GM12878 (cell line): ENCODE measurements around the gene CFB.
"Not testable (repeated sequence)": the region's sequence is repeated elsewhere in the genome, so short reads cannot be mapped to it uniquely, and the experiment has no call there.

Experiments used
- ATF3 ChIP-seq: IDR thresholded peaks from 2 replicates; pipeline ENCODE4 v1.6.1; 2011; ENCODE audit warnings: low read depth, mild to moderate bottlenecking, low read length, moderate library complexity, borderline replicate concordance; ENCODE audit errors: extremely low read depth
- ATF7 ChIP-seq: fragments of 450-650 bp; IDR thresholded peaks from 2 replicates; pipeline ENCODE4 v1.6.1; 2016; ENCODE audit warnings: low read depth, mild to moderate bottlenecking
- CREB1 ChIP-seq: IDR thresholded peaks from 2 replicates; pipeline ENCODE4 v1.6.1; 2012; ENCODE audit warnings: low read depth, mild to moderate bottlenecking, inconsistent platforms
- CTCF ChIP-seq, 3 experiments: IDR thresholded peaks in 2 of 3; conservative IDR thresholded peaks in 1 of 3; 2 replicates each; pipeline ENCODE4 v1.5.1; 2011; ENCODE audit warnings: low read depth in 3 of 3, low read length in 3 of 3, mild to moderate bottlenecking in 3 of 3, control low read depth in 2 of 3, moderate library complexity in 2 of 3, inconsistent platforms in 1 of 3, mixed read lengths in 1 of 3; ENCODE audit not compliant: control insufficient read depth in 2 of 3, insufficient read depth in 1 of 3; ENCODE audit errors: extremely low read depth in 1 of 3
- DPF2 ChIP-seq: fragments of 450-650 bp; IDR thresholded peaks from 2 replicates; pipeline ENCODE4 v1.6.1; 2017; ENCODE audit warnings: mild to moderate bottlenecking
- EP300 ChIP-seq, 2 experiments: fragments of 150-350 bp in 1 of 2; IDR thresholded peaks; 2 replicates each; pipeline ENCODE4 v1.6.1; 2011 to 2012; ENCODE audit warnings: low read depth in 2 of 2, low read length in 2 of 2, borderline replicate concordance in 1 of 2, improper control_type of control experiment in 1 of 2, inconsistent platforms in 1 of 2; ENCODE audit not compliant: control insufficient read depth in 1 of 2
- GABPA ChIP-seq: IDR thresholded peaks from 2 replicates; pipeline ENCODE4 v1.6.1; 2014; ENCODE audit warnings: antibody characterized with exemption, low read depth, mild to moderate bottlenecking, inconsistent platforms
- NFYB ChIP-seq: IDR thresholded peaks from 2 replicates; pipeline ENCODE4 v1.6.1; 2011; ENCODE audit warnings: low read depth, mild to moderate bottlenecking, low read length, improper control_type of control experiment, moderate library complexity; ENCODE audit not compliant: insufficient read depth
- SMAD5 ChIP-seq: IDR thresholded peaks from 2 replicates; pipeline ENCODE4 v1.6.1; 2016; ENCODE audit warnings: antibody characterized with exemption, low read depth
- ZBTB33 ChIP-seq: fragments of 450-650 bp; IDR thresholded peaks from 2 replicates; pipeline ENCODE4 v1.6.1; 2017; ENCODE audit warnings: mild to moderate bottlenecking
- ZNF274 ChIP-seq: IDR thresholded peaks from one replicate; pipeline ENCODE4 v1.8.0; 2011; ENCODE audit not compliant: insufficient read length, insufficient read depth
- TF ChIP-seq, protein P1 (sequence below): IDR thresholded peaks from 2 replicates; pipeline ENCODE4 v1.6.1; 2011; ENCODE audit warnings: borderline replicate concordance, low read depth, mild to moderate bottlenecking, moderate library complexity, low read length; ENCODE audit not compliant: insufficient read depth, poor library complexity, severe bottlenecking

- TF ChIP-seq CTCF (IDR thresholded peaks at IDR 0.05 in 2 of 3, conservative IDR thresholded peaks at IDR 0.05 in 1 of 3; ENCODE audit: control insufficient read depth in 2 of 3, extremely low read depth in 1 of 3, insufficient read depth in 1 of 3, low read depth in 3 of 3, low read length in 3 of 3); SMAD5; CREB1; ZNF274; ZBTB33; ATF7; GABPA; ATF3; DPF2; NFYB; EP300 (IDR thresholded peaks at IDR 0.05; ENCODE audit: borderline replicate concordance in 1 of 2, control insufficient read depth in 1 of 2, low read depth in 2 of 2, low read length in 2 of 2): not testable (repeated sequence)
- TF ChIP-seq, protein P1, sequence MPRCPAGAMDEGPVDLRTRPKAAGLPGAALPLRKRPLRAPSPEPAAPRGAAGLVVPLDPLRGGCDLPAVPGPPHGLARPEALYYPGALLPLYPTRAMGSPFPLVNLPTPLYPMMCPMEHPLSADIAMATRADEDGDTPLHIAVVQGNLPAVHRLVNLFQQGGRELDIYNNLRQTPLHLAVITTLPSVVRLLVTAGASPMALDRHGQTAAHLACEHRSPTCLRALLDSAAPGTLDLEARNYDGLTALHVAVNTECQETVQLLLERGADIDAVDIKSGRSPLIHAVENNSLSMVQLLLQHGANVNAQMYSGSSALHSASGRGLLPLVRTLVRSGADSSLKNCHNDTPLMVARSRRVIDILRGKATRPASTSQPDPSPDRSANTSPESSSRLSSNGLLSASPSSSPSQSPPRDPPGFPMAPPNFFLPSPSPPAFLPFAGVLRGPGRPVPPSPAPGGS, result not testable (repeated sequence)
Measured at GRCh38 chr6:31932137-31932536, 13.8 kb upstream of the CFB start.
